Lung microvascular endothelial cell (primary cell): ENCODE measurements around the gene IL17RD. TPM values are rescaled to one million over a fixed set of nuclear protein-coding genes. Genes with fewer than 3 reads are reported as not detected.

Experiments used
- total RNA-seq: library from RNA; depleted of rRNA; stranded (reverse); fragments of >200 nt; gene quantifications from 2 replicates; pipeline ENCODE4 v1.2.1, GENCODE V29; 2014

IL17RD gene
- total RNA-seq, 1 donor from 2014 or later, result 0.20 TPM

Other genes with a start within 250 kb of the IL17RD start
- 0.44 TPM in 1 of 2 replicates, not detected in the other for gene SPATA12, start 104.7 kb downstream of the IL17RD start, total RNA-seq
- under 0.01 and 0.22 TPM in 2 replicates for gene HESX1, start 34.6 kb upstream of the IL17RD start, total RNA-seq
- 31.8 and 38.7 TPM in 2 replicates for gene APPL1, start 62.4 kb upstream of the IL17RD start, total RNA-seq
- gene ASB14, start 127.3 kb upstream of the IL17RD start, total RNA-seq, result not detected in 2 replicates